Renal cortex interstitium (tissue), 11 donors: ENCODE data around the gene AGRP. TPM values are rescaled to one million over a fixed set of nuclear protein-coding genes. Genes with fewer than 3 reads are reported as not detected.
"Not testable (repeated sequence)": the region's sequence is repeated elsewhere in the genome, so short reads cannot be mapped to it uniquely, and the experiment has no call there.

ENCODE experiments used
- DNase-seq, 11 donors: peaks; one replicate each; pipeline ENCODE4 v3.0.0-alpha.2; 2013; ENCODE audit warnings: low read depth in 9 of 11, low spot score in 4 of 11; ENCODE audit errors: extremely low read depth in 1 of 11
- polyA plus RNA-seq, 3 donors: library from polyadenylated mRNA; unstranded; fragments of 120-200 nt; gene quantifications; one replicate each; pipeline ENCODE4 v1.2.1, GENCODE V29; 2013; ENCODE audit not compliant: insufficient read length in 3 of 3

Gene AGRP
- polyA plus RNA-seq, 3 donors: 0.53 TPM; not detected in 2

DNA sequence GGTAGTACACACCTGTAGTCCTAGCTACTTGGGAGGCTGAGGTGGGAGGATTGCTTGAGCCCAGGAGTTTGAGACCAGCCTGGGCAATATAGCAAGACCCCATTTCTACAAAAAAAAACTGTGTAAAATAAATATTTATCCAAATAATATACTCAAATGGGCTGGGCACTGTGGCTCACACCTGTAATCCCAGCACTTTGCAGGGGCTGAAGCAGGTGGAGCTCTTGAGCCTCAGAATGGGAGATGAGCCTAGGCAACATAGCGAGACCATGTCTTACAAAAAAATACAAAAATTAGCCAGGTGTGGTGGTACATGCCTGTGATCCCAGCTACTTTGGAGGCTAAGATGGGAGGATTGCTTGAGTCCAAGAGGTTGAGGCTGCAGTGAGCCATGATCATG is 30.5 kb upstream of the AGRP start:
- DNase-seq: not testable (repeated sequence)

DNA sequence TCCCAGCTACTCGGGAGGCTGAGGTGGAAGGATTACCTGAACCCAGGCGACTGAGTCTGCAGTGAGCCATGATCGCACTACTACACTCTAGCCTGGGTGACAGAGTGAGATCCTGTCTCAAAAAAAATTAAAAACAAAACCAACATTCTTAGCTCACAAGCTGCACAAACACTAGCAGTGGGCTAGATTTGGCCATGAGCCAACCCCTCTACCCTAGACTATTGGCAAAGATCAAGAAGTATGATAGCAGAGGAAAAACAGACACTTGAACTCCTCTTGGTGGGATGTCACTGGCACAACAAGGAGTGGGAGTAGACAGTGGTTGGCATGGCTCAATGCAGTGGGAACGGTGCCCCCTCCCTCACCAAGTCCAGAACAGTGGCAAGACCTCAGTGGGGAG is 25.7 kb upstream of the AGRP start:
- DNase-seq: no peak

DNA sequence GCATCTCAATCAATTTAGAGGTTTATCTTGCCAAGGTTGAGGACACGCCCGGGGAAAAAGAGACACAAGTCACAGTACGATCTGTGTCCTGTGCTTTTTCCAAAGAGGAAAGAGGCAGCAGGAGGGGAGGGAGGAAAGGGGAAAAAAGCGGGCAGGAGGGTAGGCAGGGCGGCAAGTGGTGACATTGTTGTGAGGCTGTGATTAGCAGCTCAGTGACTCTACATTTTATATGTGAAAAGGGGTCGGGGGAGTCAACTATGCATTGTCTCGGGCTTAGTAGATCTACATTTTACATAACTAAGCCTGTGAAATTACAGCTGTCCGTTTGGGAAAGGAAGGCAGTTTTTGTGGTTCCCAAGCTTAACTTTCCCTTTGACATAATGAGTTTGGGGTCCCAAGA is 23.1 kb upstream of the AGRP start:
- DNase-seq: no peak

DNA sequence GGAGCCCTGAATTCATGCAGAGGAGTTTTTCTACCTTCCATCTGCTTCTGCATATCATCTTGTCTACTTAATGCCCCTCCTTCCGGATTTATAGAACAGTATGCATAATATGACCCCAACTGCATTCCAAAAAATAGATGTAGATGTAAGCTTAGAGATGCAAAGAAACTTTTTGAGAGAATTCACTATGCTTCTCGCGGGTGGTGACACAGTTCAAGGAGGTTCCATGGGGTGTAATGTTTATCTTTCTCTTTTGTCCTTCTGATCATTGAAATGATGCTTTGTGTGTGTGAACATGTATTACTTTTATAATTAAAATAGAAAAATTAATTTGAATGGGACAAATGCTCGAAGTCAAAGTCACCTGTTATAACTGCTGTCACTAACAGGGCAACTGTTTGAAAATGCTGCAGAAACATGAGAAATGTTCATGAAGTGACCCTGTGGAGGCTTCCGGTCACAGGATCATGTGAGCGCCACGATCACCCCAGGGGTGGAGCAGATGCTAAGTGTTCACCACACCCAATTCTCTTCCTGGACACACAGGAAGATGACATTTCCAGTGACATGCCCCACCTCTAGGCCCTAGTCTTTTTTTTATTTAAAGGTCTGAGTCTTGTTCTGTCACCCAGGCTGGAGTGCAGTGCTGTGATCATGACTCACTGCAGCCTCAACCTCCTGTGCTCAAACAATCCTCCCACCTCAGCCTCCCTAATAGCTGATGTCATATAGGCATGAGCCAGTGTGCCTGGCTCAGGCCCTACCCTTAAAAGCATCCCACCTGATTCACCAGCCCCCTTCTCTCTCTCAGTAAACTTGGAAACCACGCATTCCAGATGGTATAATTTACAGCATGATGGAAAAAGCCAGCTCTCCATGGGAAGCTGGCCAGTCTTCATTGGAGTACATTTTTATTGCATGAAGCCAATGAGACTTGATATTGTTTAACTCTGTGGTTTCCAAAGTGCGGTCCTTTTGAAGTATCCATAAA is 21.0 kb upstream of the AGRP start:
- DNase-seq: no peak

DNA sequence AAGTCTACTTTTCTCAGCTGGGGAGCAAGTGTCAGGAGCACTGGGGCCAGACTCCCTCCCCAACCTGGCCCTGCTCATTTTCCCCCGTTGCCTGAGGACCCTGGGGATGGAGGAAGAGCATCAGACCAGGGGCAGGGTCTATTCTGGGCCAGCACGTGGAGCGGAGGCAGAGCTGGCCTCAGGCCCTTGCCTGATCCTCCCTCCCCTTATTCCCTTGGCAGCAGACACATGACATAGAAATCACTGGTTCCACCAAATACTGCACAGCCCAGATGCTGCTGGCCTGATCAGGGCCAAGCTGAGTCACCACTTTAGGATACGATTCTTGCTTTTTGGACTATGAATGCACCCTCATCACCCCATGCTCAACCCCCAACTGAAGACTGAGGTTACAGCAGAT is 15.8 kb upstream of the AGRP start:
- no peak for DNase-seq

DNA sequence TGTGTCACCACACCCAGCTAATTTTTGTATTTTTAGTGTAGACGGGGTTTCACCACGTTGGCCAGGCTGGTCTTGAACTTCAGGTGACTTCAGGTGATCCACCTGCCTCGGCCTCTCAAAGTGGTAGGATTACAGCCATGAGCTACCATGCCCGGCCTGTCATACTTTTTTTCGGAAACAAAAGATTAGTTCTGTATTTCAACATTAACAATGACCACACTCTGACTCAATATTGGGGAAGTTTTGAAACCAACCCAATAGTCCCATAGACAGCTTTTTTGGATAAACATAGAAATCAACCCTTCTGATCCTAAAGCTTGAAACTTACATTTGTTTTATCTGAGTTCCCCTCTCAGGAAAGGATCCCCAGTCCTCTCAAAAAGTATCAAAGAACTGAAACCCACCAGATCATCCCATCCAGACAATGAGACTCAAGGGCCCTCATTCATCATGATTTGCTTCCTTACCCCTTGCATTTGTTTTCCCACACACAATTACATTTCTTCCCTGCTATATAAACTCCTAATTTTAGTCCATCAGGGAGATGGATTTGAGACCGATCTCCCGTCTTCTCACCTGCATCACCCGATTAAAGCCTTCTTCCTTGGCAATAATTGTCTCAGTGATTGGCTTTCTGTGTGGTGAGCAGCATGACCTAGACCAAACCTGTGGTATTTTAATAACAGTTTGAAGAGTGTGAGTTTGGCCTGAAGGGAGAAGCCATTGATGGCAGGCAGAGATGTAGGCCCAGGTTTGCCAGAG is 7.2 kb upstream of the AGRP start:
- DNase-seq: no peak

DNA sequence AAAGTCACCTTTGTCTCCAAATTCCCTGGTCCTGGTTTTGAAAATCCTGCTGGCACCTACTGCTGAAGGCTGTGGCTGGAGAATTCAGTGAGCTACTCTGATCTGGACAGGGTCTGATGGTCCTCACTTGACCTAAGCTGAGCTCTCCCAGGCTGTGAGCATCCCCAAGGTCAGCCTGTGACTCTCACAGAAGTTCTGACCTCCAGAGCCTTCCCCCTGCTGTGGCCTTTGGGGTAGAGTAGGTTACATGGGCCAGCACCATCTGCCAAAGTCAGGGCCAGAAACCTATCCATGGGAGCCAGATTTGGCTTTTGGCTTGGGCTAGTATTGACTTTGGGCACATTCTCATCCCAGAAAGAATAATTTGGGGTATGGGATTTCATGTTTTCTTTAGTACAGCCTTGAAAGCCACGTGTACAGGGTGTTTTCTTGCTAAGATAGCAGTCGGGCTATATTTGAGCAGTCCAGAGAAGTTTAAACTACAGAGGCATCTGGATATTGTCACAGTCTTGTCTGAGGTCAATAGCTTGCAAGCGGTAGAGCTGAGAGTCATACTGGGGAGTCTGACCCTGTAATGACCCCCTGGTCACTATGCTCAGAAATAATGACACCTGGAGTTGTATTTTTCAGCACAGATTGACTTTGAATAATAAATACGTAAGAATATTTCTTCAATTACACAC is 6.2 kb upstream of the AGRP start:
- no peak for DNase-seq

DNA sequence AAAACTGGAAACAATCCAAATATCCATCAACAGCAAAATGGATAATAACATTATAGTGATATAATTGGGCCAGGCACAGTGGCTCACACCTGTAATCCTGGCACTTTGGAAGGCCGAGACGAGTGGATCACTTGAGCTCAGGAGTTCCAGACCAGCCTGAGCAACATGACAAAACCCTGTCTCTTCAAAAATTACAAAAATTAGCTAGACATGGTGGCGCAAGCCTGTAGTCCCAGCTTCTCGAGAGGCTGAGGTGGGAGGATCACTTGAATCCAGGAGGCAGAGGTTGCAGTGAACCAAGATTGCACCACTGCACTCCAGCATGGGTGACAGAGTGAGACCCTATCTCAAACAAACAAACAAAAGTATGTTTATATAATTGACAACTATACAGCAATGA is 4.2 kb upstream of the AGRP start:
- DNase-seq: not testable (repeated sequence)

DNA sequence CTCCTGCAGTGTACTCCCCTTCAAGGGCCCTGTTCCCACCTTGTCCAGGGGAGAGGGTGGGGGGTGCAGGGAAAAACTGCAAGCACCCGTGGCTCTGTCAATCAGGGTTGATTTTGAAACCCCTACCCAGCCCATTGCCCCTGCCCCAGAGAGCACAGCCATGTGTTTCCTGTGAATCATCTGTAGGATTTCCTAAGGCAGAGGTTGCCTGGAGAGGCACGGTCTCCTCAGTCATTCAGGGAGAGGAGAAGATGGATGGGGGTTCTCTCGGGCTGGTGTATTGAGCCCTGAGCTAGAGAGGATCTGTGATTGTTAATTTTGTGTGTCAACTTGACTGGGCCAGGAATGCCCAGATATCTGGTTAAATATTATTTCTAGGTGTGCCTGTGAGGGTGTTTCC is 3.5 kb upstream of the AGRP start:
- DNase-seq: no peak

DNA sequence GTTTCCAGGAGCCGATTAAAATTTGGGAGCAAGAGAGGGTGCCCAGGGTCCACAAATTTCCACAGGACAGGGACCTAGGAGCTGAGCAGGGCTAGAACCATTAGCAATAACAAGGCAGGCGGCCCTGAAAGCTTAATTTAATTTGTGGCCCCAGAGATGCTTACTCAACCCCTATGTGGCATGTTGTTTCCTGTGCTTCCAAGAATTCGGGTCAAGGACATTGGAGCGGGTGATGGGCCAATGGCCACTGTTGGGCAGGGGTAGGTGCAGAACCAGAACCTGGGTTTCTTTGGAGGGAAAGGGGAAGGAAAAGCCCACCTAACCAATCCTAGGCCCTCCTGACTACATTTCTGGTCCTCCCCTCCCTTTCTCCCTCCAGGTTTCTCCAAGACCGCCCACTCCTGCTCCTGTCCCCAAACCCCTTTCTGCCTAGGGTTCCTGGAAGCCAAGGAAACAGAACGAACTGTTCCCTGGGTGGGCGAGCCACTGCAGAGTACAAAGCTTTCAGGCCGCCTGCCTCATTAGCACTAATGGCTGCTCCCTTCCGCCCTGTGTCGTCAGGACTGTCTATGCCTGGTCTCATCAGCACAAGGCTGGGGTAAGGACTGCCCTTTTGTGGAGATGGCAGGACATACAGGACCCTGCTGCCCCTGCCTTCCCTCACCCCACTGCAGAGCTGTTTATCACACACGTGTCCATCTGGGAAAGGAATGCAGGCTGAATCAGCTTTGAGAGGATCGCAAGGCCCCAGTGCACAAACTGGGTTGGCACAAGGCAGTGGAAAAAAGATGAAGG is 581 bp upstream of the AGRP start:
- DNase-seq: no peak

DNA sequence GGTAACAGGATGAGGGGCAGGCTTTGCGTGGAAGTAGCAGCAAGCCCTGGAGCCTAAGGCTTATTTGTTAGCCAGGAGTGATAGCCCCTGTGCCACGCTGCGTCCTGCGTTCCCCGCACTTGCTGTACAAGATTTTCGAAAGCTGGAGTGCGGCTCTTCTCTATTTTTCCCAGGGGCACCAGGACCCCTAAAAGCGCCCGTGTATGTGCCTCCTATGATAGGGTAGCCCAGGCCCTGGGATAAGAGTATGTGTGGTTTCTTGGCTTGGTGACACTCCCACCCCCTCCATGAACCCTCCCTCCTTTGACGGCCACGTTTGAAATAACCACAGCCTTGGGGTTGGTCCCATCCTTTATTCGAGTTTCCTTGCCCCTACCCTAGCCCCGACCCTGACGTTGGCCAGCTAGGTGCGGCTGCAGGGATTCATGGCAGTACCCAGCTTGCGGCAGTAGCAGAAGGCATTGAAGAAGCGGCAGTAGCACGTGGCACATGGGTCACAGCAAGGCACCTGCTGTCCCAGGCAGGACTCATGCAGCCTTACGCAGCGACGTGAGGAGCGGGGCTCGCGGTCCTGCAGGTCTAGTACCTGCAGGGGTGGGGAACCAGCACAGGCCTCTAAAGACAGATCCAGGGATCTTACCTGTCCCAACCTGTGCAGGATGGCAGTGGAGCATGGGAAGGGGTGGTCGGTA is 968 bp downstream of the AGRP start:
- DNase-seq: no peak

DNA sequence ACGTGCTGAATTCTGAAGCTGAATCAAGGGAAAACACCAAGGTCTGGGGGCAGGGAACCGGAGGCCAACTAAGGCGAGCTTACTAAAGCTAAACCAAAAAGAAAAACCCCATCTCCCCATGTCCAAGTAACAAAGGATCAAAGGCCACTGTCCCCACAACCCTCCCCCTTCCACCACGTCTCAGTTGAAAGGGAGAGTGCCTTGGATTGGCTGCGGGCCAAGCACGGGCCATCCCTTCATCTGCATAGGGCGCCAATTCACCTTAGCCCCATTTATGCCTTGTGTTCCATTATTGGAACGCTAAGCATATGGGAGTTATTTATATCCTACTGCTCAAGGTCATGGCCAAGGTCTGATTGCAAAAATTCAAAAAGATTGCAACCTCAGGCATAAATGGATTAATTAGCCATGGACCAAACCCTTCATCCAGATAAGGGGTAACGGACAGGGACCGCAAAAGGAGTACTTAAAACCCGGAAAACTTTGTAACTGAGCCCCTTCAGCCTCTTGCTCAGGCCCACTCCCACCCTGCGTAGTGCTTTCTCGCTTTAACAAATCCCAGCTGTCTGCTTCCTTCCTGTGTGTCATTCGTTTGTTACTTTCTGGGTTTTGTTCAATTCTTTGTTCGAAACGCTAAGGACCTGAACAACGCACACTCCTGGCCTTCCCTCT is 1.6 kb downstream of the AGRP start:
- no peak for DNase-seq

DNA sequence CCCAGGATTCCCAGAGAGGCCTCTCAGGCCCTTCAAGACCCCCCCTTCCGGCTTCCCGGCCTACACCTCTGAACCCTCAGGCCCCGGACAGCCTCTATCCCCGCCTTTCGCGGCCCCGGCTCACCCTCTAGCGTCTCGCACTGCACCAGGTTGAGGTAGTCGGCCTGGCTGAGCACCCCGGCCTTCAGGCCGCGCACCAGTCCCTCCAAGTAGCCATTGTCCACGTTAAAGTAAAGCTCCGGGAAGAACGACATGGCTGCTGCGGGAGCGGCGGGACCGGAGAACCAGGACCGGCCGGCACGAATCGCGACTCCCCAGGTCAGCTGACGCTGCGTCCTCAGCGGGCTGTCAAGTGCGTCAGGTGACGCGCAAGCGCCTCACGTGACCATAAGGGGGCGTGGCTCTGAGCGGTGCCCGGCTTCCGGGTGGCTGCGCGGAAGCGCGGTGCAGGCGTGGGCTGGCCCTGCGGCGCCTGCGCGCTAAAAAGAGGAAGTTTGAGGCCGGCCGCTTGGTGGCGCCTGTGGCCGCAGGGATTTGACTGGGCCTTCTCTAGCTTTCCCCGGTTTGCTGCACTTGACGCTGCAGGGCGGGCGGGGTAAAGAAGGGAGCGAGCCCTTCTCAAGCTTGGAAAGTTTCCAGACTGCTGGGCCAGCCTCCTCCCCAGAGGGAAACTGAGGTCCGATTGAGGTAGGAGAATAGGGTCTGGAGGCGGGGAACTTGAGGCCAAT is 2.4 kb downstream of the AGRP start, which contains the start of gene ATP6V0D1:
ATP6V0D1 (minus strand) TSS at position 325 of the 728 bp plus-strand sequence; CDS start at position 254, 71 bp downstream.
- DNase-seq: peak; percentile 92 to 98 (median 97)

DNA sequence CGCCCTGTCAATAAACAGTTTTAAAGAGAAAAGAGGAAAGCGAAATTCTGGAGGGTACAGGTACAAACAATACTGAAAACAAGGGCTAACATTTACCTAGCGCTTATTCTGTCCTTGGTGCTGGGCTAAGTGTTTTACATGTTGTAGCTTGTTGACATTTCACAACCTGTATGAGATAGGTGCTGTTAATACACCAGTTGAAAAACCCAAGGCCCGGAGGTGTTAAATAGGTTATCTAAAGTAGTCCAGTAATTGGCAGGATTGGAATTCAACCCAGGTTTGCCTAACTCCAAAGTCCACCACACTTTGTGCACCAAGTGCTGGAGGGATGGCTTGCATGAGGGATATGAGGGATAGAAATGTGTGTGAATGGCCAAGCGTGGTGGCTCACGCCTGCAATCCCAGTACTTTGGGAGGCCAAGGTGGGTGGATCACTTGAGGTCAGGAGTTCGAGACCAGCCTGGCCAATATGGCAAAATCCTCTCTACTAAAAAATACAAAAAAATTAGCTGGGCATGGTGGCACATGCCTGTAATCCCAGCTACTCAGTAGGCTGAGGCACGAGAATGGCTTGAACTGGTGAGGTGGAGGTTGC is 5.3 kb downstream of the AGRP start:
- no peak for DNase-seq

DNA sequence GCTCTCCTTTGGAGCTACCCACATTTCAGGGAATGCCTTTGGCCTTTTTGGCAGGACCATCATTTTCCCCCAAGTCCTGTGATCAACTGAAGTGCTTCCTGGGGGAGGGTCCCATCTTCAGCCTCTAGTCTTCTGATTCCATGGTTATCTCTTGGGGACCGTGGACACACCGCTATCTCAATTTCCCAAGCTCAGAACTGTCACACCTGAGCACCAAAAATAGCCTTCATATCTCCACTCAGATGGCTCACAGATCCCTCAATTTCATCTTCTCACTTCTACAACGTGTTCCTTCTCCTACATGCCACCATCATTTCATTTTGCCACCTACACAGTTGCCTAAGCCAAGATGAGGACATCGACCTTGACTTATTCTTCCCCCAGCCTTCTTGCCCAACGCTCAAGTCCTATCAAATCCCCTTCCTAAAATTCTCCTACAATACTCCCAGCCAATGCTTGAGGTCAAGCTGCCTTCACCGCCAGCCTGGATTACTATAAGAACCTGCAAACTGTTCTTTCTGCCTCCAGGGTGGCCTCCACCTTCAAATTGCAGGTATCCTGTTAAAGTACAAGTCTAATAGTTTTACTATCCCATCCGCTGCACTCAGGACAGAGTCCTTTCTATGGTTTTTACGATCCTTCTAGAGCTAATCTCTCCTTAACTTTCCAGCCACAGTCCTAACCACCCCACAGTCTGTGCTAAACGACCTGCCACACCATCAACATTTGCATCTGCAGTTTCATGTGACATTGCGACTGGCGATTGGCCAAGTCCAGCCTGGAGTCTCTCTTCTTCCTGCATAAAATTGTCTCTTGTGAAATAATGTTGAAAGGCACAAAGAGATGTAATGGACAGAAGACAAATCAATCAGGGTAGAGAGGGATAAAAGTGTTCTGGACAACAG is 8.5 kb downstream of the AGRP start:
- DNase-seq: no peak
